Right ventricle myocardium superior (tissue), 1 donor: ENCODE data around the gene MPHOSPH6. TPM values are rescaled to one million over a fixed set of nuclear protein-coding genes. Genes with fewer than 3 reads are reported as not detected.
"Not testable (repeated sequence)": the region's sequence is repeated elsewhere in the genome, so short reads cannot be mapped to it uniquely, and the experiment has no call there.

Experiments
- ATAC-seq: fragments of 200-7000 bp; cut with Tn5 transposase; one replicate; pipeline ENCODE4 v1.9.1; 2020; ENCODE audit warnings: mild to moderate bottlenecking; ENCODE audit not compliant: poor library complexity
- DNase-seq: peaks from one replicate; pipeline ENCODE4 v3.0.0-alpha.2; 2020
- intact Hi-C: fragments of 100-400 bp; cut with DNase I; formaldehyde crosslinking; loops from one replicate; pipeline ENCODE4 v1.11.2; 2022
- total RNA-seq: library from RNA; stranded (reverse); fragmentation: NEBNext Ultra II Directional; extraction: Animal tissue kit (Norgen Biotek cat#: 25700); gene quantifications from one replicate; pipeline ENCODE4 v1.2.1, GENCODE V29; 2021
- donor health status: DM: no; HTN: yes; CAD: no; lungs with severe emphysema.

The MPHOSPH6 gene
- total RNA-seq, 1 donor from 2014 or later: 6.4 TPM

DNA sequence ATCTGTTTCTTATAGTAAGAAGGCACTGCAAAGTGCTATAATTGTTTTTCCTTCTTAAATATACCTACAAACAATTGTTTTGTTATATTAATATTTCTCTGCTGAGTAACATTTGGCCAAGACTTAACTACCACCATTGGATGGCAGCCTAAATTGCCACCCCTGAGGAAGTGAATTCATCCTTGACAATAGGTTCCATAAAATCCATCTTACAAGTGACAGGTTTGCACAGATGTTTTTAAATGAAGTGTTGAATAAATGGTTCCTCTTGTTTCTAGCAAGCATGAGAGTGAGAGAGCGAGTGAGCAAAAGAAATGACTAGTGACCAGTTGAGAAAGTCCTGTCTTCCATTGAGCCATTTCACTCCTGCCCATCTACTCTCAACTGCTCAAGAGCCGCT lies 8.3 kb upstream of the MPHOSPH6 start:
- ATAC-seq (no peak), DNase-seq (no peak)
- intact Hi-C loops: no loop called here

DNA sequence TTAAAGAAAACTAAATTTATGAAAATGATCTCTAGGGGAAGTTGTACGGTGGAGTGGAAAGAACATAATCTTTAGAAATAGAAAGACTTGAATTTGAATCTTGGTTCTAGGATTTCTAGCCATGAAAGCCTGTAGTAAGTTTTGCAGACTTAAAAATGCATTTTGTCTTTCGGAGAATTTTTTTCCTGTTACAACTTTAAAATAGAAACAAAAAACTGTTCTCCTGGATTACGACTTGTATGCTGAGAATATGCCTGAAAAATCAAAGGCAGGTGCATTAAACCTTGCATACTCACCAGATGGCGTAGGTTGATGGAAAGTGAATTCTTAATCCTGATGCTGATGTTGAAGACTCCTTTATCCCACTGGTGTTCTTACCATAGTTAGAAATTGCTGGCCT lies 7.5 kb upstream of the MPHOSPH6 start:
- intact Hi-C loops: no loop called here
- DNase-seq (no peak), ATAC-seq (no peak)

DNA sequence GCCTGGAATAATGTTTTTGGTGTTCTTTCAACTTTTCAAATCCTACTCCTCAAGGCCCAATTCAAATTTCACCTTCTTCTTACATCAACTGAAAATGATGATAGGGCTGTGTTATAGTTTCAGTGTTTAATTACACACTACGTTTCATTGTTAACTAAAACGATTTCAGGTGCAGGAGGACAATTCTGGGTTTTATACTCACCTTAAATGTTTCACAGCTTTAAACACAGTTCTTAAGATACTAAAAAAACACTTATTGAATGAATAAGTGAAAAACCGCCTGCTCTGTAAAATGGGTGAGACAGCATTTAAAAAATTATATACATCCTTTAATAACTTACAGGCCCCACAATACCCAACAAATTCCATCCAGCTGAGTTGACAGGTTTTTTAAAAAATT lies 6.2 kb upstream of the MPHOSPH6 start:
- intact Hi-C loops: no loop called here
- DNase-seq: no peak
- no peak for ATAC-seq

DNA sequence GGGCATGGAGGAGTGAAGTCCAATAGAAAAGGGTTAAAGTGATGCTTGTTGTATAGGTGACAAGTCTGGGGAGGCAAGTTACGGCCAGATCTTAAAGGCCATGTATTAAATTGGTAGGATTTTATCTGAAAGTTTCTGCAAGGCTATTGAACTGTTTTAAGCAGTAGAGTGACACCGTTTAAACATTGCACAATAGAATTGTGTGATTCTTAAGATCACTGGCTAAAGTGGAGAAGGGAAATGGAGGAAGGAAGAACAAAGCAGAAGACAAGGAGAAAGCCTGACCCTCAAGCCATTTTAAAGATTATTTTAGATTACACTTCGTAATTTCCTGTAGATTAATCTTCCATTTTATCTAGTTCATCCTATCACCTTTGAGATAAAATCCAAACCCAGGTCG lies 5.6 kb upstream of the MPHOSPH6 start:
- intact Hi-C loops: no loop called here
- no peak for DNase-seq
- no peak for ATAC-seq

DNA sequence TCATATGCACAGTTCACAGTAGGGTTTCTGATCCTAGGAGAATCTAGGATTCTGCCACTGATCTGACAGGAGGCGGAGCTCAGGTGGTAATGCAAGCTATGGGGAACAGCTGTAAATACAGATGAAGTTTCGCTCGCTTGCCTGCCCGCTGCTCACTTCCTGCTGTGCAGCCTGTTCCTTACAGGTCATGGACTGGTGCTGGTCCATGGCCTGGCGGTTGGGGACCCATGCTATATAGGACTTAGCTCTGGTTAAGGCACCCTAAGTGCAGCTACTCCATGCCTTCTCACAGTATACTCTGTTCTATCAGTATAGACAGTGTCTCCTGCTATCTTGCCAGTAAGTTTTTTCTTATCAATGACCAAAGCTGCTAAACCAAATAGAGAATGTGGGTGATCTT lies 2.4 kb downstream of the MPHOSPH6 start:
- ATAC-seq: no peak
- intact Hi-C loops: no loop called here
- DNase-seq: no peak

DNA sequence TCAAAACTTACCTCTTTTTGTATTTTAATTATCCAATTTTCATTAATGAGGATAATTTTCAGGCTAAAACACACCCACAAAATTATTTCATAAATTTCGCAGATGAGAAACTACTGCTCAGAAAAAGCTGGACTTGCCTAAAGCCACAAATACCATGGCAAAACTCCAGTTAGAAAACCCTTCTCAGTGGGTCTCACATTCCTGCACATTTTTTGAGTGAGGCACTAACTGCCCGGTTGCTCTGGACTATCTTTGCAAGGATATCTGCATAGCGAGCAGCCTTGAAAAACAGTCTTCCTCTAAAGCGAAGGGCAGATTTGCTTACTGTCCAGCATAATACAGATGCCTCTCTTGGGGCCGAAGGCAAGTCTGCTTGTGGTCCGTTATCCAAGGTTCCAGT lies 9.8 kb downstream of the MPHOSPH6 start:
- DNase-seq (no peak), ATAC-seq (no peak)
- intact Hi-C loops: no loop called here

DNA sequence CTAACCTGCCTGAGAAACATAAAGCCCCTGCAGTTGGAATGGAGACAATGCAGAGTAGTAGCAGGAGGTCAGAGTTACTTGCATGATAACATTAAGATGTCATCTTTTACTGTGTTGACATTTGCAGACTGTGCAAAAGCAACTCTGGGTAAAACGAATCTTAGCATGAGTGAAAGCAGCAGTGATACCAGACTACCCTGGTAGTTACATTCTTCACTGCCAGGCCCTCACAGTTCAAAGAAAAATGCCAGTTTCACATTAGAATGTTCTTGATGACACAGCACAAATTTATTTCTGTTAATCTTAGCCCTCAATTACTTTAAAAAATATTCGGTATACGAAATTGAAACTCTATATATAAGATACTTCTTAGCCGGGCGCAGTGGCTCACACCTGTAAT lies 12.2 kb downstream of the MPHOSPH6 start:
- no peak for ATAC-seq
- DNase-seq: no peak
- intact Hi-C loops: no loop called here

DNA sequence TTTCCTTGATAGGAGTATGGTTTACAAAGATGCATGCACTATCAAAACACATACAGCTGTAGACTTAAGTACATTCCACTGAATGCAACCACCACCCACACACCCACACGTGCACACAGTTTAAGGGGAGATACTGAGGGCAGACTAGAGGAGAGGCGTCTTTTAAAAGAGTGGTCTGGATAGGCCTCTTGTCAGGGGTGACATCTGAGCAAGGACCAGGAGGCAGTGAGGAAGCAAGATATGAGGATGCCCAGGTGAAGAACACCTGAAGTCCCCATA lies 12.6 kb downstream of the MPHOSPH6 start:
- DNase-seq: no peak
- intact Hi-C loops: no loop called here
- ATAC-seq: no peak

DNA sequence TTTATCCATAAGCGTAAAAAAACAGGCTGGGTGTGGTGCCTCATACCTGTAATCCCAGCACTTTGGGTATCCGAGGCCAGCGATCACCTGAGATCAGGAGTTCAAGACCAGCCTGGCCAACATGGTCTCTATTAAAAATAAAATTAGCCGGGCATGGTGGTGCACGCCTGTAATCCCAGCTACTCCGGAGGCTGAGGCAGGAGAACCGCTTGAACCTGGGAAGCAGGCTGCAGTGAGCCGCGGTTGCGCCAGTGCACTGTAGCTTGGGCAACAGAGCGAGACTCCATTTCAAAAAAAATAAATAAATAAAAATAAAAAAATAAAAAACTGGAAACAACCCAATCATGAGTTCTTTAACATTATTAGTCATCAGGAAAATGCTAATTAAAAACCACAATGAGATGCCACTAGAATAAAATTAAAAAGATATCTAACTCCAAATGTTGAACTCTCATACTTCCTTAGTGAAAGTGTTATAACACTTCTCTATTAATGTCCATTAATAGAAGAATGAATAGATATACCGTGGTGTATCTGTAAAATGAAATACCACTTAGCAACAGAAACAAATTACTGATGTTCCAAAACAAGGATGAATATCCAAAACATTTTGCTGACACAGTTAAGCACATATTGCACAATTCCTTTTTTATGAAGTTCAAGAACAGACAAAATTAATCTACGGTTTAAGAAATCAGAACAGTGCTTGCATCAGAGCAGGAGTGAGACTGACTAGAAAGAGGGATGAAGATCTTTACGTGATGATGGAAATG lies 13.1 kb downstream of the MPHOSPH6 start:
- intact Hi-C loops: no loop called here
- DNase-seq (no peak), ATAC-seq (no peak)

DNA sequence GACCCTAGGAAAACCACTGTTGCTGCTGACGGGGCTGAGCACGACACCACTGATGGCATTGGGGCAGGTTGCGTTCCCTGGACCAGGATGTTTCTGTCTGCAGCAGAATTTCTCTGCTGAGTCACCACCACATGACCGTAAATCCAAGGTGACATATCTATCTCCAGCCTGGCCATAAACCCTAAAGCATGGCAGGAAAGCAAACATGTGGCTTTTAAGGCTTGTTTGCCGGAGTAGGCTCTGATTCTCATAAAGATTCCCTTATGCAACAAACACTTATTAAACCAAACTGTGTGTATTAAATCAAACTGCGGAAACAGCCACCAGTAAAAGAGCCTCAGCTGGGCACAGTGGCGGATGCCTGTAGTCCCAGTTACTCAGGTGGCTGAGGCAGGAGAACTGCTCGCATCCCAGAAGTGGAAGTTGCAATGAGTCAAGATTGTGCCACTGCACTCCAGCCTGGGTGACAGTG lies 17.3 kb downstream of the MPHOSPH6 start:
- DNase-seq: no peak
- no peak for ATAC-seq
- intact Hi-C loops: no loop called here

DNA sequence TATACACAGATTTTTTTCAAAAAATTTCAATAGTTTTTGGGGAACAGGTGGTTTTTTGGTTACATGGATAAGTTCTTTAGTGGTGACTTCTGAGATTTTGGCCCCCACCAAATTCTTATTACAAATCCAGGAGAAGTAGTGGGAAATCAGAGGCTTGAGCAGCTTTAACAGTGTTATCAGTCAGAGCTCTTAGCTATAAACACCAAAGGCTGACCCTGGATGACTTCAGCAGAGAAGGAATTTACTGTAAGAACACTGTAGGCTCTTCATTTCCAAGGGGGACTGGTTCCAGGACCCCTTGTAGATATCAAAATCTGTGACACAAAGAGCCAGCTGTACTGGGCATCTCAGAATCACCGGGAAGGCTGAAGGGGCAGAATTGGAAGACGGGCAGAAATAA lies 17.8 kb downstream of the MPHOSPH6 start:
- ATAC-seq (no peak), DNase-seq (no peak)

DNA sequence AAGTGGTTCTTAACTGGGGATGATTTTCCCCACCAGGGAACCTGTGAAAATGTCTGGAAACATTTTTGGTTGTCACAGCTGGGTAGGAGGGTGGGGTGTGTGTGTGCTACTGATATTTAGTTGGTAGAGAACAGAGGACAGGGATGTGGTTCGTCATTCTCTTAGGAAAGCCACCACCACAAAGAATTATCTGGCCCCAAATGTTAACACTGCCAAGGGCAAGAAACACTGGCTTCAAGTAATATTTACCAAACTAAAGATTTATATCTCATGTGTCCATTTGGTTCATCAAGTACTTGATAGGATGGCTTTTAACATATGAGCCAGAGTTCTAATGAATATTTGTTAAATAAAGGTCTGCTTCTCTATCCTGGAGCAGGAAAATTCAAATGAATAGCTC lies 19.5 kb downstream of the MPHOSPH6 start:
- DNase-seq (no peak), ATAC-seq (no peak)
- intact Hi-C loops: no loop called here

More for the DNA sequence above, 17.8 kb downstream of the MPHOSPH6 start:
- intact Hi-C loops: no loop called here

DNA sequence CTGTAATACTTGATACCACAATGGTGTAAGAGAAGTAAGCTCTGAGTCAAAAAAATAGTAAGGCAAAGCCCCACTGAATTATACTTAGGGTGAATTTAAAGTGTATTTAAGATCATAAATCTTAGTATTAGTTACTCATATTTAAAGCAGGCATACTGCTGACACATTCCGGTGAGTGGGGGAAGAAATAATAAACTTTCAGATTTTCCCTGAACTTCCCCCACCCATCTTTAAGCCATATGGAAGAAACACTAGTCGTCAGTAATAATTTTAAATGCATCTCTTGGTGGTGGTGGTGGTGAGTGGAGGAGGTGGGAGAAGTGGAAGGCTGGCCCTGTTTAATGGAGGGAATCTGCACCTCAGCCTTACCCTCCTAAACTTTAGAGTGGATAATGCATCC lies 20.5 kb downstream of the MPHOSPH6 start:
- DNase-seq: no peak

DNA sequence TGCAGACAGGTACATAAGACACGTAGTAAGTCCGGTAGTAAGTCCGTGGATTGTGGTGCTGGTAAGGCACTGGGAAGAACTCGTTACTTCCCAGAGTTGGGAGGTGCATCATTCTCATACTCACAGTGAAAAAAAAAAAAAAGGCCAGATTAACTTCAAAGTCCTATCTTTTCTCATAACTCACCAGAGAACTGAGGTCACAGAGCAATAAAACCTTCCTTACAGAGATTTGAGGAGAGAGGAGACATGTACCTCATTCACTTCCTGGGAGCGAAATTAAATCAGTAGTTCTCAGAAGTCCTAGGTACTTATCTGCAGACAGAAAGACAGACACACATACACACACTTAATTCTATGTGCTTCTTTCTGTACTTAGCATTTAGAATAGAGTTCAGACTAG lies 22.5 kb downstream of the MPHOSPH6 start:
- ATAC-seq: no peak
- intact Hi-C loops: no loop called here
- no peak for DNase-seq

More for the DNA sequence above, 20.5 kb downstream of the MPHOSPH6 start:
- ATAC-seq: no peak
- intact Hi-C loops: no loop called here

DNA sequence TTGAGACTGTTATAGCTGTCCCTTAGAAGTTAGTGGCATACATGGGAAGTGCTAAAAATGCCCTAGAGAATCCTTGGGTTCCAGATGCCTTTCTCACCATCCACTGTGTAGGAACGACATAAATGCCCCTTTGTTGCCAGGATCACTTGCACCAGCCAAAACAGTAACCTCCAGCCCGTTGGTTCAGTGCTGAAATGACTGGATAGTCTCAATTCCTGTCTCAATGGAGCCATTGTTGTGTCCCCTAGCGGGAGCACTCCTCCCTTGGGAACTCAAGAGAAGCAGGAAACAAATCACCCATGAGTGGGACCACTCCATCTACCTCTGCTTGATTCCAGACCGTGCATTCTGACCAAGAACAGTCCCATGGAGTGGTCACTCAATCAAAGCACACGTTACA lies 23.1 kb downstream of the MPHOSPH6 start:
- no peak for ATAC-seq
- no peak for DNase-seq
- intact Hi-C loops: no loop called here

DNA sequence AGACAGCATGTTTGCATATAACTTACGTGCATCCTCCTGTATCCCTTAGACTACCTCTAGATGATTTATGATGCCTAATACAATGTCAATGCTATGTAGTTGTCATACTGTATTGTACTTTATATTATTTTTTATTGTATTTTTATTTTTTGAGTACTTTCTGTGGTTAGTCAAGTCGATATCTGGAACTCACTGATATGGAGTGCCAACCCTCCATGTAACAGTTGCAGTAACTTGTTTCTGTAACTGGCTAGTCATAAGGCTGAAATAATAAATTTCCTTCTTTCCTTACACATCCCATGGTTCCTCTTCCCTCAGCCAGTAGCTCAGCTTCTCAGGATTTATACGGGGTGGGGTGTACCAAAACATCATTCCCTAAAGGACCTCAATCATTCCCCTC lies 23.5 kb downstream of the MPHOSPH6 start:
- intact Hi-C loops: no loop called here
- ATAC-seq: no peak
- no peak for DNase-seq

DNA sequence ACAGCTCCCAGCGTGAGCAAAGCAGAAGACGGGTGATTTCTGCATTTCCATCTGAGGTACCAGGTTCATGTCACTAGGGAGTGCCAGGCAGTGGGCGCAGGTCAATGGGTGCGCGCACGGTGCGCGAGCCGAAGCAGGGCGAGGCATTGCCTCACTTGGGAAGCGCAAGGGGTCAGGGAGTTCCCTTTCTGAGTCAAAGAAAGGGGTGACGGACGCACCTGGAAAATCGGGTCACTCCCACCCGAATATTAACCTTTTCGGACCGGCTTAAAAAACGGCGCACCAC lies 30.8 kb downstream of the MPHOSPH6 start:
- DNase-seq, intact Hi-C loops, ATAC-seq: not testable (repeated sequence)

DNA sequence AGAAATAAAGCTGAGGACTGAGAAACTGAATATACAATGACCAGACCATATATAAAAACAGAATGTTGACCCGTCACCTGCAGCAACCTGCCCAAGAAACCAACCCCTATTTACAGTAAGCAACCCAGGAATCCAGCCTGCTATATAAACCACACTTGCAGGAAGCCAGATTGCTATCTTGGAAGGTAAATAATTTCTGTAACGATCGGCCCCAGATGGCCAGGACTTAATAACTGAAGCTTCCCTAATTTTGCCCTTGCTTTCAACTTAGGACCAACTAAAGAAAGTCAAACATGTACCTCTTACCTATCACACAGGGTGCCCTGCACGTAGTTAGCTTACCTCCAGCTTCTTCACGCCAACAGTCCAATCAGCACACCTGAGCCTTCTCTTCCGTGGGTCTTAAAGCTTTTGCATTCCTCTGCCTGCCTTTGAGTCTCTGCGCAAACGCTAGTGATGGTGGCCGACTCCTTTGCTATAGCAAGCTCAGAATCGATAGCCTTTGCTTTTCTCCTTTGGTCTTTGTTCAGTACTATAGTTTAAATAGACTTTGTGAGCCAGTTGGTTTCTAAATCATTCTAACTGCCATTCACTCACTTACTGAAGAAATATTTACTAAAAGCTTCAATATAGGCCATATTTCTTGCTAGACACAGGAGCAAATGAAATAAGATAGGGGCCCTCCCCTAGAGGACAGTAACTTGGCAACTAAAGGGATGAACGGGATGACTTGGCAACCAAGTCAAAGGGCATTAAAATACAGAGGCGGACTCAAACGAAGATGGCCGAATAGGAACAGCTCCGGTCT lies 31.3 kb downstream of the MPHOSPH6 start:
- ATAC-seq (no peak), DNase-seq (no peak)
- intact Hi-C loops: no loop called here

DNA sequence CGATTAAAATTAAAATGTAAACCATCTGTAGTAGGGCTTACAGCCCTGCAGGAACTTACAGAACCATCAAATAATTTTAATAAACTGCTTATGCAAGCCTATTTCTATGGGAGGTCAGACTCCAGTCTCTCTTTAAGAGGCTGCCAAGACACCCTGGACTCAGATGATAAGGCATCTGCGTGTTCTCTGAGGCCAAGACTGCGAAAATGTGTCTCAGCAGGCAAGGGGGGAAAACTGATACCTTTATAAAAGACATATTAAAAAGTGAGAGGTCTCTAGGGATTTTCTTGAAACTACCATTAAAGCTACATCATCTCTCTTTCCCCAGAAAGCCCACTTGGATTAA lies 32.2 kb downstream of the MPHOSPH6 start:
- DNase-seq: no peak
- no peak for ATAC-seq

DNA sequence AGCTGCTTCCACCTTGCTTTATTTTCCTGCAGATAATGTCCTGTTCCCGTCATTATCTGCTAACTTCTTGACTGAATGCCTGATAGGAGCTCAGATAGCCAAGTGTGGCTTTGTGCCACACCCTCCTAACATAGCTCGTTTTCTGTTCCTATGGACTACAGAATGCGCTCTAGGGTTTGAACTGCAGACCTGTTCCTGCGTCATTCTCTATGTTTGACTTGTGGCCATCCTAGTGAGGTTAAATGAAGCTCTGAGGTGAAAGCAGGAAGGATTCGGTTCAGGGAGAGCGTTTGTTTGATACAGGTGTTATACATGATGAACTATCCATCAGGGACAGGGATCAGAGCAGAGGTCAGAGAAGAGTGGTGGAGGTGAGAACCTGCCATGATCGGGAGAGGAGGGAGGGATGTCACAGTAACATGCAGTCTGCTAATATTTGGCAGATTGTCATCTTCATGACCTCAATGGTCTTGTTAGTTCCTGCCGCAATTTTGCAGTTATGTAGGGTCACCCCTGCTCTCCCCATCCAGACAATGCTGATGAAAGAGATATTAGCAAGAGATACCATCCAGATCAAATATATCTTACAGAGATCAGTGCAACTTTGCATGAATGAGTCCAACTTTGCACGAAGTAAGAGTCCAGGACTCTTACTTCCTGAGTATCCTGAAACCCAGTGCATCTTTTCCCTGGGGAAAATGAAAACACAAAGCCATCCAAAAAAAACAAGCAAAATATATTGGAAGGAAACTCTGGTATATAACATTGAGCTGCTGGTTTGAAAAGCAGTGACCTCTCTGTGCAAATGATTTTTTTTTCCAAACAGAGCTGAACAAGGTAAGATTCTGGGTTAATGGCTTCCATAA lies 32.8 kb downstream of the MPHOSPH6 start:
- intact Hi-C loops: no loop called here
- DNase-seq: no peak
- no peak for ATAC-seq

More for the DNA sequence above, 32.2 kb downstream of the MPHOSPH6 start:
- intact Hi-C loops: no loop called here
